NT2/D1 (cell line): ENCODE results near the gene SARM1.
A peak's percentile ranks its signal among the peaks of the same experiment; 100 is the strongest.

Experiments used
- DNase-seq: peaks from one replicate; pipeline ENCODE4 v3.0.0-alpha.2; 2011; ENCODE audit warnings: low read depth, low spot score
- H3K27me3 ChIP-seq: 2 replicates; pipeline ENCODE4 v1.6.0; 2011; ENCODE audit warnings: mild to moderate bottlenecking; ENCODE audit not compliant: insufficient read length, insufficient read depth
- H3K36me3 ChIP-seq: 2 replicates; pipeline ENCODE4 v1.6.1; 2011; ENCODE audit warnings: mild to moderate bottlenecking, low read length, mixed read lengths; ENCODE audit not compliant: insufficient read depth, insufficient read length
- H3K4me1 ChIP-seq: 2 replicates; pipeline ENCODE4 v1.5.1; 2011; ENCODE audit not compliant: insufficient read depth, insufficient read length
- H3K4me3 ChIP-seq: 2 replicates; pipeline ENCODE4 v1.5.1; 2011; ENCODE audit warnings: low read depth; ENCODE audit not compliant: insufficient read length
- H3K9ac ChIP-seq: 2 replicates; pipeline ENCODE4 v1.6.0; 2011; ENCODE audit warnings: low read depth; ENCODE audit not compliant: insufficient read length
- H3K9me3 ChIP-seq: 2 replicates; pipeline ENCODE4 v1.5.1; 2011; ENCODE audit warnings: mild to moderate bottlenecking, low read length; ENCODE audit not compliant: insufficient read depth
- SUZ12 ChIP-seq: IDR thresholded peaks from 2 replicates; pipeline ENCODE4 v1.6.1; 2011; ENCODE audit not compliant: insufficient read length, insufficient read depth; ENCODE audit errors: extremely low read depth
- YY1 ChIP-seq: IDR thresholded peaks from 2 replicates; pipeline ENCODE4 v1.6.1; 2011; ENCODE audit not compliant: insufficient read length, insufficient read depth
- ZNF274 ChIP-seq: IDR thresholded peaks from 2 replicates; pipeline ENCODE4 v1.6.1; 2011; ENCODE audit warnings: mild to moderate bottlenecking, low read depth, low read length

SARM1 gene

GRCh38 chr17:28365487-28365886, 6.0 kb upstream of the SARM1 start:
- Histone ChIP-seq H3K9ac (no peak overlapping the region), H3K27me3 (no peaks in the 10 kb centered on the region), H3K9me3 (no peaks in the 10 kb centered on the region), H3K36me3 (peaks cover 57% of the 10 kb centered on the region), H3K4me3 (no peak overlapping the region), H3K4me1 (peaks cover 10% of the 10 kb centered on the region)
- no peak for DNase-seq
- TF ChIP-seq ZNF274 (no peak), SUZ12 (no peak), YY1 (no peak)

- TF ChIP-seq ZNF274 (no peak), SUZ12 (no peak), YY1 (no peak)
- Histone ChIP-seq H3K27me3 (peaks cover under 1% of the 10 kb centered on the region), H3K9me3 (no peaks in the 10 kb centered on the region), H3K36me3 (peaks cover 45% of the 10 kb centered on the region), H3K4me1 (peaks cover 13% of the 10 kb centered on the region), H3K4me3 (no peak overlapping the region), H3K9ac (no peak overlapping the region)
- DNase-seq = no peak
These were observed 4.9 kb upstream of the SARM1 start for GRCh38 chr17:28366605-28367004.

- H3K9ac ChIP-seq = no peak overlapping the region
- H3K27me3 ChIP-seq = peaks cover 12% of the 10 kb centered on the region
- H3K36me3 ChIP-seq = peaks cover 35% of the 10 kb centered on the region
- H3K9me3 ChIP-seq = no peaks in the 10 kb centered on the region
- no peak overlapping the region for H3K4me3 ChIP-seq
- DNase-seq = no peak
- TF ChIP-seq YY1 = no peak
- no peak for TF ChIP-seq ZNF274
- no peak for TF ChIP-seq SUZ12
- H3K4me1 ChIP-seq = peaks cover 17% of the 10 kb centered on the region
These were observed 3.7 kb upstream of the SARM1 start for GRCh38 chr17:28367641-28368305.

DNA sequence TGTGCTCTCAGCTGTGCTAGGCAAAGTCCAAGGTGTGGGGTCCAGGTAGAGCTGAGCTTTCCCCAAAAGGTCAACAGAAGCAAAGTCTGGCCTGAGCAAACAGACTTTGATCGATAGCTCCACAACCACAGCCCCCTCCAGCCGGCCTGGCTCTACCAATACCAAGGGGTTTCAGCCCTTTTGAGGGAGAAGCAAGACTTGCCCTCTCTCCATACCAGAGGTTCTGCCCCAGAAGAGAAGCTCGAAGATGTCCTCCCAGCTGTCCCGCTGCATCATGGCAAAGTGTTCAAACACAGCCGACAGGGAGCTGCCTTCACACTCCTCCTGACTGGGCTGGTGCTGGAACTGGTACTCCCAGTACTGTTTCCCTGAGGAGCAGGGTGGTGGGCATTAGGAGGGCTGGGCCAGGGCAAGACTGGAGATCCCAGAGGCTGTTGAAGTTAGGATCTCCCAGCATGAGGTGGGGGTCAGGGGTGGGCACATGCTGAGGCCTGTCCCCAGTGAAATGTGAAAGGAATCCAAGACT, 3.1 kb upstream of the SARM1 start:
- Histone ChIP-seq H3K9me3 (no peaks in the 10 kb centered on the region), H3K27me3 (peaks cover 18% of the 10 kb centered on the region), H3K4me3 (no peak overlapping the region), H3K36me3 (peaks cover 29% of the 10 kb centered on the region), H3K4me1 (peaks cover 17% of the 10 kb centered on the region), H3K9ac (no peak overlapping the region)
- TF ChIP-seq YY1 = no peak
- TF ChIP-seq ZNF274 = no peak
- no peak for TF ChIP-seq SUZ12
- no peak for DNase-seq

- peaks cover 22% of the 10 kb centered on the region for H3K36me3 ChIP-seq
- peaks cover 17% of the 10 kb centered on the region for H3K4me1 ChIP-seq
- DNase-seq = no peak
- H3K9ac ChIP-seq = no peak overlapping the region
- H3K27me3 ChIP-seq = peaks cover 22% of the 10 kb centered on the region
- no peak overlapping the region for H3K4me3 ChIP-seq
- no peak for TF ChIP-seq ZNF274
- TF ChIP-seq YY1 = no peak
- no peak for TF ChIP-seq SUZ12
- H3K9me3 ChIP-seq = no peaks in the 10 kb centered on the region
These were observed 2.4 kb upstream of the SARM1 start for GRCh38 chr17:28368915-28369683.

GRCh38 chr17:28369684-28370034, 1.8 kb upstream of the SARM1 start:
- H3K9ac ChIP-seq = peak overlapping the region; percentile 6
- no peak for DNase-seq
- H3K4me3 ChIP-seq = no peak overlapping the region
- H3K9me3 ChIP-seq = no peaks in the 10 kb centered on the region
- TF ChIP-seq ZNF274 = no peak
- no peak for TF ChIP-seq YY1
- TF ChIP-seq SUZ12 = no peak
- H3K36me3 ChIP-seq = peaks cover 16% of the 10 kb centered on the region
- H3K4me1 ChIP-seq = peaks cover 17% of the 10 kb centered on the region
- peaks cover 22% of the 10 kb centered on the region for H3K27me3 ChIP-seq
